Smooth muscle cell of the brain vasculature (primary cell): ENCODE measurements around the gene GRIN1.

Source experiments
- DNase-seq: peaks from one replicate; pipeline ENCODE4 v3.0.0-alpha.2; 2012; ENCODE audit warnings: low read depth, low spot score

GRIN1 gene

GRCh38 chr9:137164370-137165249 is 25.7 kb downstream of the GRIN1 start:
- no peak for DNase-seq

- DNase-seq, result no peak
Observed at GRCh38 chr9:137165250-137165836, 26.4 kb downstream of the GRIN1 start.

- DNase-seq, result no peak
Observed at GRCh38 chr9:137166380-137167229, 27.7 kb downstream of the GRIN1 start.

- no peak for DNase-seq
Observed at GRCh38 chr9:137167277-137167746, 28.4 kb downstream of the GRIN1 start.

GRCh38 chr9:137167747-137168572 is 29.0 kb downstream of the GRIN1 start:
- DNase-seq, result no peak

- no peak for DNase-seq
Observed at GRCh38 chr9:137168573-137168903, 29.6 kb downstream of the GRIN1 start.

- DNase-seq, result no peak
Observed at GRCh38 chr9:137168904-137169856, 30.2 kb downstream of the GRIN1 start.

- DNase-seq, result no peak
Observed at GRCh38 chr9:137169896-137170358, 31.0 kb downstream of the GRIN1 start, which contains the start of gene LRRC26. Gene LRRC26 (minus strand): TSS chr9:137170051. CDS start chr9:137169943, 108 bp downstream.

- no peak for DNase-seq
Observed at GRCh38 chr9:137170486-137171148, 31.7 kb downstream of the GRIN1 start.

- DNase-seq, result no peak
Observed at GRCh38 chr9:137171149-137171900, 32.4 kb downstream of the GRIN1 start.

GRCh38 chr9:137172901-137173795 is 34.2 kb downstream of the GRIN1 start:
- no peak for DNase-seq

- DNase-seq, result no peak
Observed at GRCh38 chr9:137173796-137174664, 35.1 kb downstream of the GRIN1 start.

- no peak for DNase-seq
Observed at GRCh38 chr9:137174722-137175293, 35.9 kb downstream of the GRIN1 start.

GRCh38 chr9:137175345-137175961 is 36.5 kb downstream of the GRIN1 start:
- DNase-seq, result no peak

- DNase-seq, result no peak
Observed at GRCh38 chr9:137176302-137177182, 37.6 kb downstream of the GRIN1 start.
